ENCODE results near the gene MND1.

MND1 gene

DNA sequence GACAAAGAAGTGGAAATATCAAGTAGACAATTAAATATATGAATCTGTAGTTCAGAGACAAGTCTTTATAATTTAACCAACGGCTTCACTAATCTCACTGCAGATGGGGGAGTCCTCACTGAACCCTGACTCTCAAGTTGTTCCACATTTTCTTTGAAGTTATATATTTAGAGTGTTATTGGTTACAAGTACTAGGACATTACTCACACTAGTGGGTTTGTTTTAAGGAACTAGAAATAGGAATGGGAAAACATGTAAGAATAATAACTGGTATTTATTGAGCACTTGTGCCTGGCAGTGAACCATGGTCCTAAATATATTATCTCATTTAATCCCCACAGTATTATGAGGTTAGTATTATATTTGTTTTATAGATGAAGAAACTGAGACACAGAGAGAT lies 22.0 kb downstream of the MND1 start:
- H3K27me3 ChIP-seq (ENCODE audit: insufficient read depth, low read length, poor library complexity, severe bottlenecking), result no peaks in the 10 kb centered on the region
- TF ChIP-seq, protein P1, sequence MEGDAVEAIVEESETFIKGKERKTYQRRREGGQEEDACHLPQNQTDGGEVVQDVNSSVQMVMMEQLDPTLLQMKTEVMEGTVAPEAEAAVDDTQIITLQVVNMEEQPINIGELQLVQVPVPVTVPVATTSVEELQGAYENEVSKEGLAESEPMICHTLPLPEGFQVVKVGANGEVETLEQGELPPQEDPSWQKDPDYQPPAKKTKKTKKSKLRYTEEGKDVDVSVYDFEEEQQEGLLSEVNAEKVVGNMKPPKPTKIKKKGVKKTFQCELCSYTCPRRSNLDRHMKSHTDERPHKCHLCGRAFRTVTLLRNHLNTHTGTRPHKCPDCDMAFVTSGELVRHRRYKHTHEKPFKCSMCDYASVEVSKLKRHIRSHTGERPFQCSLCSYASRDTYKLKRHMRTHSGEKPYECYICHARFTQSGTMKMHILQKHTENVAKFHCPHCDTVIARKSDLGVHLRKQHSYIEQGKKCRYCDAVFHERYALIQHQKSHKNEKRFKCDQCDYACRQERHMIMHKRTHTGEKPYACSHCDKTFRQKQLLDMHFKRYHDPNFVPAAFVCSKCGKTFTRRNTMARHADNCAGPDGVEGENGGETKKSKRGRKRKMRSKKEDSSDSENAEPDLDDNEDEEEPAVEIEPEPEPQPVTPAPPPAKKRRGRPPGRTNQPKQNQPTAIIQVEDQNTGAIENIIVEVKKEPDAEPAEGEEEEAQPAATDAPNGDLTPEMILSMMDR (conservative IDR thresholded peaks at IDR 0.05; ENCODE audit: low read length), result no peak
- no peak for TF ChIP-seq EZH2phosphoT487 (IDR thresholded peaks at IDR 0.05; ENCODE audit: borderline replicate concordance)
- no peak overlapping the region for H3K4me3 ChIP-seq (ENCODE audit: low read length, poor library complexity, severe bottlenecking)
- peaks cover 15% of the 10 kb centered on the region; the same call in 1 of the 2 replicates for H3K79me2 ChIP-seq (ENCODE audit: insufficient read depth, low read length)
- no peak overlapping the region for H2AFZ ChIP-seq (ENCODE audit: low read length)
- H3K36me3 ChIP-seq (ENCODE audit: insufficient read depth, low read length), result peaks cover 83% of the 10 kb centered on the region
- H3K4me2 ChIP-seq (ENCODE audit: low read depth, low read length, poor library complexity, severe bottlenecking), result no peak overlapping the region
- peaks cover 6% of the 10 kb centered on the region; the same call in 1 of the 2 replicates for H3F3A ChIP-seq (ENCODE audit: low read depth)
- H4K20me1 ChIP-seq (ENCODE audit: insufficient read depth, low read length, poor library complexity, severe bottlenecking), result no peaks in the 10 kb centered on the region
- peaks cover 22% of the 10 kb centered on the region for H3K4me1 ChIP-seq (ENCODE audit: insufficient read depth, low read length, poor library complexity, severe bottlenecking)
- H3K9me2 ChIP-seq (replicated peaks; ENCODE audit: low read depth, low read length), result no peaks in the 10 kb centered on the region
- H3K9me3 ChIP-seq (ENCODE audit: insufficient read depth, low read depth, low read length), result no peaks in the 10 kb centered on the region
- H3K9ac ChIP-seq (ENCODE audit: low read depth, low read length, poor library complexity, severe bottlenecking), result no peak overlapping the region

DNA sequence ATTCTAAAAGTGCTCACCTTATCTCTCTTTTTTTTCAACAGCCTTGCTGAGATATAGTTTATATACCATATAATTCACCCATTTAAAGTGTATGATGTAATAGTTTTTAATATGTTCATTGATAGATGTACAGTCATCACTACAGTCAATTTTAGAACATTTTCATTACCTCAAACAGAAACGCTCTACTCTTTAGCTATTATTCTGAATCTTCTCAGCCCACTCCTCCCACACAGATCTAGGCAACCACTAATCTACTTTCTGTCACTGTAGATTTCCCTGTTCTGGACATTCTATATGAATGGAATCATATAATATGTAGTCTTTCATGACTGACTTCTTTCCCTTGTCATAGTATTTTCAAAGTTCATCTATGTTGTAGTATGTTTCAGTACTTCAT lies 22.6 kb downstream of the MND1 start:
- no peaks in the 10 kb centered on the region for H4K20me1 ChIP-seq (ENCODE audit: insufficient read depth, low read length, poor library complexity, severe bottlenecking)
- H3F3A ChIP-seq (ENCODE audit: low read depth), result peaks cover 6% of the 10 kb centered on the region; the same call in 1 of the 2 replicates
- TF ChIP-seq, protein P1 (conservative IDR thresholded peaks at IDR 0.05; ENCODE audit: low read length), result no peak
- TF ChIP-seq EZH2phosphoT487 (IDR thresholded peaks at IDR 0.05; ENCODE audit: borderline replicate concordance), result no peak
- H3K4me2 ChIP-seq (ENCODE audit: low read depth, low read length, poor library complexity, severe bottlenecking), result peak overlapping the region; percentile 9
- no peaks in the 10 kb centered on the region for H3K27me3 ChIP-seq (ENCODE audit: insufficient read depth, low read length, poor library complexity, severe bottlenecking)
- H3K79me2 ChIP-seq (ENCODE audit: insufficient read depth, low read length), result peaks cover 15% of the 10 kb centered on the region; the same call in 1 of the 2 replicates
- peaks cover 88% of the 10 kb centered on the region for H3K36me3 ChIP-seq (ENCODE audit: insufficient read depth, low read length)
- H2AFZ ChIP-seq (ENCODE audit: low read length), result no peak overlapping the region
- H3K9ac ChIP-seq (ENCODE audit: low read depth, low read length, poor library complexity, severe bottlenecking), result no peak overlapping the region
- H3K9me2 ChIP-seq (replicated peaks; ENCODE audit: low read depth, low read length), result no peaks in the 10 kb centered on the region
- H3K4me3 ChIP-seq (ENCODE audit: low read length, poor library complexity, severe bottlenecking), result no peak overlapping the region
- H3K4me1 ChIP-seq (ENCODE audit: insufficient read depth, low read length, poor library complexity, severe bottlenecking), result peaks cover 22% of the 10 kb centered on the region
- H3K9me3 ChIP-seq (ENCODE audit: insufficient read depth, low read depth, low read length), result peaks cover 4% of the 10 kb centered on the region; the same call in 1 of the 2 replicates

DNA sequence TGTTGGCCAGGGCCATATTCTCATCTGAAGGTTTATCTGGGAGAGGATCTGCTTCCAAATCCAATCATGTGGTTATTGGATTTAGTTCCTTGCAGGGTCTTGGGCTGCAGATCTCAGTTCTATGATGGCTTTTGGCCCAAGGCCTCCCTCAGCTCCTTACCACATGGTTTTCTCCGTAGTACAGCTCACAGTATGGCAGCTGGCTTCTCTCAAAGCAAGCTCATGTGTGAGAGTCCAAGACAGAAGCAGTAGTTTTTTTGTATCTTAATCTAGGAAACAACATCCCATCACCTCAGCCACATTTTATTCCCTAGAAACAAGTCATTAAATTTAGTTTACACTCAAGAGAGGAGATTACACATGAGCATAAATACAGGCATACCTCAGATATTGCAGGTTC lies 24.5 kb downstream of the MND1 start:
- H3K4me2 ChIP-seq (ENCODE audit: low read depth, low read length, poor library complexity, severe bottlenecking), result no peak overlapping the region
- H3K27me3 ChIP-seq (ENCODE audit: insufficient read depth, low read length, poor library complexity, severe bottlenecking), result no peaks in the 10 kb centered on the region
- H3K36me3 ChIP-seq (ENCODE audit: insufficient read depth, low read length), result peaks cover 88% of the 10 kb centered on the region
- no peaks in the 10 kb centered on the region for H3K9me2 ChIP-seq (replicated peaks; ENCODE audit: low read depth, low read length)
- no peak overlapping the region for H2AFZ ChIP-seq (ENCODE audit: low read length)
- no peak overlapping the region for H3K4me3 ChIP-seq (ENCODE audit: low read length, poor library complexity, severe bottlenecking)
- H4K20me1 ChIP-seq (ENCODE audit: insufficient read depth, low read length, poor library complexity, severe bottlenecking), result no peaks in the 10 kb centered on the region
- H3K79me2 ChIP-seq (ENCODE audit: insufficient read depth, low read length), result peaks cover 15% of the 10 kb centered on the region; the same call in 1 of the 2 replicates
- H3K9me3 ChIP-seq (ENCODE audit: insufficient read depth, low read depth, low read length), result peaks cover 13% of the 10 kb centered on the region
- TF ChIP-seq EZH2phosphoT487 (IDR thresholded peaks at IDR 0.05; ENCODE audit: borderline replicate concordance), result no peak
- TF ChIP-seq, protein P1 (conservative IDR thresholded peaks at IDR 0.05; ENCODE audit: low read length), result no peak
- H3F3A ChIP-seq (ENCODE audit: low read depth), result peaks cover 6% of the 10 kb centered on the region; the same call in 1 of the 2 replicates
- peaks cover 22% of the 10 kb centered on the region for H3K4me1 ChIP-seq (ENCODE audit: insufficient read depth, low read length, poor library complexity, severe bottlenecking)
- no peak overlapping the region for H3K9ac ChIP-seq (ENCODE audit: low read depth, low read length, poor library complexity, severe bottlenecking)
